ENCODE measurements around the gene LYG2. TPM values are rescaled to one million over a fixed set of nuclear protein-coding genes. Genes with fewer than 3 reads are reported as not detected.

The LYG2 gene
- total RNA-seq, 4 donors from 2014 or later, result not detected

- Histone ChIP-seq H3K36me3 (peaks cover 0 to 13% (median 0%) of the 10 kb centered on the region in 3 donors), H3K4me1 (no peaks in the 10 kb centered on the region), H3K4me3 (no peak overlapping the region), H3K27me3 (no peaks in the 10 kb centered on the region), H3K27ac (no peak overlapping the region), H3K9me3 (no peaks in the 10 kb centered on the region)
- no peak for DNase-seq (ENCODE audit: low spot score in 2 of 2)
- TF ChIP-seq, protein P1, sequence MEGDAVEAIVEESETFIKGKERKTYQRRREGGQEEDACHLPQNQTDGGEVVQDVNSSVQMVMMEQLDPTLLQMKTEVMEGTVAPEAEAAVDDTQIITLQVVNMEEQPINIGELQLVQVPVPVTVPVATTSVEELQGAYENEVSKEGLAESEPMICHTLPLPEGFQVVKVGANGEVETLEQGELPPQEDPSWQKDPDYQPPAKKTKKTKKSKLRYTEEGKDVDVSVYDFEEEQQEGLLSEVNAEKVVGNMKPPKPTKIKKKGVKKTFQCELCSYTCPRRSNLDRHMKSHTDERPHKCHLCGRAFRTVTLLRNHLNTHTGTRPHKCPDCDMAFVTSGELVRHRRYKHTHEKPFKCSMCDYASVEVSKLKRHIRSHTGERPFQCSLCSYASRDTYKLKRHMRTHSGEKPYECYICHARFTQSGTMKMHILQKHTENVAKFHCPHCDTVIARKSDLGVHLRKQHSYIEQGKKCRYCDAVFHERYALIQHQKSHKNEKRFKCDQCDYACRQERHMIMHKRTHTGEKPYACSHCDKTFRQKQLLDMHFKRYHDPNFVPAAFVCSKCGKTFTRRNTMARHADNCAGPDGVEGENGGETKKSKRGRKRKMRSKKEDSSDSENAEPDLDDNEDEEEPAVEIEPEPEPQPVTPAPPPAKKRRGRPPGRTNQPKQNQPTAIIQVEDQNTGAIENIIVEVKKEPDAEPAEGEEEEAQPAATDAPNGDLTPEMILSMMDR (IDR thresholded peaks at IDR 0.05), result no peak
- TF ChIP-seq POLR2A (IDR thresholded peaks at IDR 0.05) (no peak), EP300 (IDR thresholded peaks at IDR 0.05) (no peak)
- WGBS, 2 donors, result 95% methylated on average over 2 of the region's 2 CpGs
Observed at GRCh38 chr2:99260184-99260583, 4.7 kb upstream of the LYG2 start.

- no peak for DNase-seq (ENCODE audit: low spot score in 2 of 2)
- H3K27me3 ChIP-seq, result no peaks in the 10 kb centered on the region
- H3K4me3 ChIP-seq, result no peak overlapping the region
- H3K36me3 ChIP-seq, result peaks cover 0 to 13% (median 0%) of the 10 kb centered on the region in 3 donors
- H3K4me1 ChIP-seq, result no peaks in the 10 kb centered on the region
- no peaks in the 10 kb centered on the region for H3K9me3 ChIP-seq
- WGBS, 2 donors, result 87 to 91% methylated on average over 4 of the region's 4 CpGs
- no peak for TF ChIP-seq POLR2A (IDR thresholded peaks at IDR 0.05)
- no peak for TF ChIP-seq EP300 (IDR thresholded peaks at IDR 0.05)
- TF ChIP-seq, protein P1 (IDR thresholded peaks at IDR 0.05), result no peak
- H3K27ac ChIP-seq, result no peak overlapping the region
Observed at GRCh38 chr2:99259465-99259864, 4.0 kb upstream of the LYG2 start.

GRCh38 chr2:99256677-99257076, 1.2 kb upstream of the LYG2 start:
- Histone ChIP-seq H3K4me1 (no peaks in the 10 kb centered on the region), H3K36me3 (peaks cover 0 to under 1% (median 0%) of the 10 kb centered on the region in 3 donors), H3K27ac (no peak overlapping the region), H3K4me3 (no peak overlapping the region), H3K9me3 (no peaks in the 10 kb centered on the region), H3K27me3 (no peaks in the 10 kb centered on the region)
- 92 to 95% methylated on average over 2 of the region's 2 CpGs for WGBS, 2 donors
- no peak for DNase-seq (ENCODE audit: low spot score in 2 of 2)
- TF ChIP-seq, protein P1 (IDR thresholded peaks at IDR 0.05), result no peak
- TF ChIP-seq POLR2A (IDR thresholded peaks at IDR 0.05) (no peak), EP300 (IDR thresholded peaks at IDR 0.05) (no peak)

GRCh38 chr2:99249951-99250350, 5.5 kb downstream of the LYG2 start:
- WGBS, 2 donors, result 92 to 94% methylated on average over 2 of the region's 2 CpGs
- Histone ChIP-seq H3K4me3 (no peak overlapping the region), H3K36me3 (peaks cover 0 to 23% (median 0%) of the 10 kb centered on the region in 3 donors), H3K9me3 (peaks cover 0 to 5% (median 0%) of the 10 kb centered on the region in 4 donors), H3K4me1 (no peaks in the 10 kb centered on the region), H3K27me3 (no peaks in the 10 kb centered on the region), H3K27ac (no peak overlapping the region)
- DNase-seq (ENCODE audit: low spot score in 2 of 2), result no peak
- no peak for TF ChIP-seq EP300 (IDR thresholded peaks at IDR 0.05)
- TF ChIP-seq, protein P1 (IDR thresholded peaks at IDR 0.05), result no peak
- no peak for TF ChIP-seq POLR2A (IDR thresholded peaks at IDR 0.05)

DNA sequence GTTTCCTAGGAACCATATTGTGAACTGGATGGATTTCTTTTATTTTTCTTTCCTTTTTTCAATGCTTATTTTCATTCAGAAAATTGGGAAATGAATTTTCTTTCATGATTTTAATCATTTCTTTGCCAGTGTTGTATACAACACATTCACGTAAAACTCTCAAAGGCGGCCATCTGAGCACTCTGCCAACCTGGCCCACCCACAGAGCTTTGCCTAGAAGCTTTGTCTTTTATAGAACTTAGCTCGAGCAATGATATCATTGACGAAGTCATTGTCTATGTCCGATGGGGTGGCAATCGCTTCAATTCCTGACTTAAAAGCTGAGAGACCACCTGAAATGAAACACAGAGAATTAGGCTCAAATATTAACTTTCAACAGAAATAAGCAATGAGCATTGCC, 13.3 kb downstream of the LYG2 start:
- Histone ChIP-seq H3K27me3 (no peaks in the 10 kb centered on the region), H3K36me3 (peaks cover 0 to 16% (median 0%) of the 10 kb centered on the region in 3 donors), H3K4me1 (no peaks in the 10 kb centered on the region), H3K4me3 (no peak overlapping the region), H3K27ac (no peak overlapping the region), H3K9me3 (peaks cover 0 to 5% (median 0%) of the 10 kb centered on the region in 4 donors)
- no peak for DNase-seq (ENCODE audit: low spot score in 2 of 2)
- TF ChIP-seq, protein P1 (IDR thresholded peaks at IDR 0.05), result no peak
- TF ChIP-seq POLR2A (IDR thresholded peaks at IDR 0.05), result no peak
- no peak for TF ChIP-seq EP300 (IDR thresholded peaks at IDR 0.05)
- WGBS, 2 donors, result 76 to 86% methylated on average over 6 of the region's 6 CpGs

Data from tibial nerve (tissue), 4 donors.